Sigmoid colon (tissue), 4 donors: Measurements from ENCODE around the gene GNAT1.

Source experiments
- CTCF ChIP-seq, 4 experiments: fragments of 450-650 bp in 3 of 4; fragments of 200-600 bp in 1 of 4; IDR thresholded peaks; one replicate each; pipeline ENCODE4 v1.5.1; 2016 to 2019; ENCODE audit warnings: antibody characterized with exemption in 4 of 4, mild to moderate bottlenecking in 3 of 4, moderate library complexity in 2 of 4
- POLR2A ChIP-seq, 2 donors: fragments of 450-650 bp; IDR thresholded peaks; one replicate each; pipeline ENCODE4 v1.6.1; 2016; ENCODE audit warnings: antibody characterized with exemption in 2 of 2, mild to moderate bottlenecking in 2 of 2, moderate library complexity in 2 of 2
- POLR2AphosphoS5 ChIP-seq, 4 donors: sonication (generic); formaldehyde crosslinking; IDR thresholded peaks; one replicate each; pipeline ENCODE4 v1.6.1; 2017; ENCODE audit warnings: antibody characterized with exemption in 4 of 4

DNA sequence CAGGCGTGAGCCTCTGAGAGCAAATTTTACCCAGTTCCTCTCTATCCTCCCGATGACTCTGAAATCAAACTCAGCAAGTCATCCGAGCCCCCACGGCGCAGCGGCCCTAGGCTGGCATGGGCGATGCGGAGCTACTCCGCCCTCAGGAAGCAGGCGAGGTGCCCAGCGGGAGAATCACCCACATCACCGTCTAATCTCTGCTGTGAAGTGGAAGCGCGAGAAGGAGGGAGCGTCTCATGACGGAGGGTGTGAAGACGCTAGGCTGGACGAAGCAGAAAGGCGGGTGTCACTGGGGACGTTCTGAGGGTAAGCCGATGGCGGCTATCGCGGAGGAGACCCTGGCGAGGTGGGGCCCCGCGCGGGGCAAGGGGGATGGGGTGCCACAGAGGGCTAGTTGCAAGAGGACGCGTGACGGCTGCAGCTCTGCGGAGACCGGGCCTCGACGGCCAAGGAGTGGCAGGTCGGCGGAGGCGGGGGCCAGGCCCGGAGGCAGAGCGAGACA lies 35.5 kb downstream of the GNAT1 start:
- TF ChIP-seq POLR2A (IDR thresholded peaks at IDR 0.05) = no peak
- no peak for TF ChIP-seq CTCF (IDR thresholded peaks at IDR 0.05)
- no peak for TF ChIP-seq POLR2AphosphoS5 (IDR thresholded peaks at IDR 0.05)
